Endothelial cell of umbilical vein (primary cell): Measurements from ENCODE around the gene PRIMPOL. TPM values are rescaled to one million over a fixed set of nuclear protein-coding genes. Genes with fewer than 3 reads are reported as not detected.

ENCODE experiments used
- BruUV-seq: library from RNA; stranded (reverse); fragments of 400-500 nt; replicated peaks from 2 replicates; lab custom pipeline; 2021; lab: Mats Ljungman, UMichigan
- CTCF ChIA-PET: fragments of 300-600, 350-600 bp; sonication (Branson Sonifier 250); formaldehyde crosslinking; loops from one replicate; lab custom pipeline; 2021; ENCODE audit warnings: antibody characterized with exemption, inconsistent platforms; lab: Charles Lee
- POLR2A ChIA-PET: fragments of 300-600, 350-600 bp; sonication (Branson Sonifier 250); formaldehyde crosslinking; loops from one replicate; lab custom pipeline; 2021; ENCODE audit warnings: antibody characterized with exemption, inconsistent platforms; lab: Charles Lee
- DNase-seq: peaks from one replicate; pipeline ENCODE4 v3.0.0-alpha.2; 2011; ENCODE audit warnings: low read depth, low spot score
- FAIRE-seq: peaks from 2 replicates; lab custom pipeline; 2011; peaks lifted over from hg19 to GRCh38; lab: Jason Lieb, UNC
- H2AFZ ChIP-seq: 2 replicates; pipeline ENCODE4 v1.6.0; 2012; ENCODE audit warnings: low read depth, low read length, control low read depth, inconsistent platforms
- H3K27ac ChIP-seq: 2 replicates; pipeline ENCODE4 v1.5.1; 2011; ENCODE audit warnings: low read depth, mild to moderate bottlenecking, control low read depth, low read length, moderate library complexity; ENCODE audit not compliant: insufficient read depth
- H3K27me3 ChIP-seq, 2 experiments: 2 replicates each; pipeline versions ENCODE4 v1.6.0 to v1.6.1; 2011; ENCODE audit warnings: low read length in 2 of 2, mixed read lengths in 1 of 2; ENCODE audit not compliant: control insufficient read depth in 2 of 2, insufficient read depth in 2 of 2
- H3K36me3 ChIP-seq, 2 experiments: 2 replicates in 1 of 2; 3 replicates in 1 of 2; pipeline ENCODE4 v1.5.1; 2011; ENCODE audit warnings: low read length in 2 of 2, mild to moderate bottlenecking in 1 of 2, moderate library complexity in 1 of 2; ENCODE audit not compliant: control insufficient read depth in 2 of 2, insufficient read depth in 2 of 2; ENCODE audit errors: extremely low read depth in 1 of 2
- H3K4me1 ChIP-seq: 3 replicates; pipeline ENCODE4 v1.5.1; 2011; ENCODE audit warnings: mild to moderate bottlenecking, low read length; ENCODE audit not compliant: control insufficient read depth, insufficient read depth; ENCODE audit errors: extremely low read depth
- H3K4me2 ChIP-seq: 2 replicates; pipeline ENCODE4 v1.6.1; 2011; ENCODE audit warnings: low read length, control low read depth, mixed read lengths; ENCODE audit not compliant: insufficient read depth
- H3K4me3 ChIP-seq, 3 experiments: fragments of 200-600 bp in 1 of 3; sonication (generic), shearing (Covaris generic) in 1 of 3; replicated peaks in 1 of 3; 2 replicates each; pipeline ENCODE4 v1.5.1; 2011 to 2016; ENCODE audit warnings: control low read depth in 3 of 3, low read length in 3 of 3, mild to moderate bottlenecking in 2 of 3, inconsistent platforms in 1 of 3, low read depth in 1 of 3, moderate library complexity in 1 of 3; ENCODE audit not compliant: insufficient read depth in 1 of 3
- H3K79me2 ChIP-seq: 2 replicates; pipeline ENCODE4 v1.6.0; 2012; ENCODE audit warnings: low read length, inconsistent platforms; ENCODE audit not compliant: control insufficient read depth, insufficient read depth
- H3K9ac ChIP-seq: replicated peaks from 2 replicates; pipeline ENCODE3; 2011; ENCODE audit warnings: low read length, control low read depth; ENCODE audit not compliant: insufficient read depth; ENCODE audit errors: extremely low read depth
- H3K9me1 ChIP-seq: replicated peaks from 3 replicates; pipeline ENCODE4 v1.6.0; 2011; ENCODE audit warnings: mild to moderate bottlenecking, low read length; ENCODE audit not compliant: control insufficient read depth, insufficient read depth; ENCODE audit errors: extremely low read depth
- H3K9me3 ChIP-seq: replicated peaks from 2 replicates; pipeline ENCODE4 v1.5.1; 2012; ENCODE audit warnings: low read length, inconsistent platforms; ENCODE audit not compliant: control insufficient read depth, insufficient read depth
- H4K20me1 ChIP-seq: replicated peaks from 2 replicates; pipeline ENCODE3; 2011; ENCODE audit warnings: mild to moderate bottlenecking, low read length; ENCODE audit not compliant: control insufficient read depth, insufficient read depth; ENCODE audit errors: extremely low read depth
- EZH2 ChIP-seq: IDR thresholded peaks from 2 replicates; pipeline ENCODE4 v1.6.1; 2012; ENCODE audit warnings: borderline replicate concordance, low read depth, mild to moderate bottlenecking, moderate library complexity, low read length, inconsistent platforms; ENCODE audit not compliant: severe bottlenecking
- FOS ChIP-seq: IDR thresholded peaks from 2 replicates; pipeline ENCODE4 v1.6.1; 2011; ENCODE audit warnings: mild to moderate bottlenecking, low read length, moderate library complexity, borderline replicate concordance; ENCODE audit not compliant: insufficient read depth
- GATA2 ChIP-seq: IDR thresholded peaks from 2 replicates; pipeline ENCODE4 v1.7.0; 2011; ENCODE audit warnings: low read depth, mild to moderate bottlenecking, moderate library complexity, mixed read lengths, low read length; ENCODE audit not compliant: insufficient read length, insufficient read depth
- JUN ChIP-seq: IDR thresholded peaks from 2 replicates; pipeline ENCODE4 v1.6.1; 2011; ENCODE audit warnings: borderline replicate concordance, low read depth; ENCODE audit not compliant: insufficient read length, insufficient read depth
- POLR2A ChIP-seq: IDR thresholded peaks from 2 replicates; pipeline ENCODE4 v1.6.1; 2012; ENCODE audit warnings: low read depth, mild to moderate bottlenecking, control low read depth, low read length
- POLR2AphosphoS5 ChIP-seq: IDR thresholded peaks from 2 replicates; pipeline ENCODE4 v1.6.1; 2012; ENCODE audit warnings: low read depth, mild to moderate bottlenecking, control low read depth, low read length, moderate library complexity; ENCODE audit not compliant: insufficient read depth
- dilution Hi-C: fragments of 300-500 bp; cut with MboI; formaldehyde crosslinking; loops from one replicate; pipeline ENCODE4 v1.15.0; 2019; ENCODE audit warnings: low sequenced_read_pairs; ENCODE audit not compliant: extremely low pct_ligation_motif_present
- intact Hi-C: fragments of 100-400 bp; cut with micrococcal nuclease; formaldehyde crosslinking; loops from one replicate; pipeline ENCODE4 v1.10.0; 2022
- polyA plus RNA-seq, 4 experiments: library from polyadenylated mRNA; depleted of rRNA in 3 of 4; stranded (reverse) in 3 of 4; unstranded in 1 of 4; fragments of >200 nt; gene quantifications; 2 replicates each; pipeline versions ENCODE4 v1.2.1 to v1.2.3, GENCODE V29; 2011 to 2012; ENCODE audit warnings: missing spikeins in 1 of 4
- total RNA-seq: library from RNA; stranded (reverse); gene quantifications from 2 replicates; pipeline ENCODE4 v1.2.3, GENCODE V29; 2021

Gene PRIMPOL
- total and polyA plus RNA-seq, 2 donors (not counting 3 experiments of a cell fraction or from before 2014, with no cell fraction given), result 5.9 to 11.1 TPM

GRCh38 chr4:184617600-184618196 is 31.8 kb upstream of the PRIMPOL start:
- Histone ChIP-seq H3K4me2 (no peak overlapping the region), H3K27ac (no peak overlapping the region), H3K9me1 (no peaks in the 10 kb centered on the region), H3K27me3 (no peaks in the 10 kb centered on the region), H3K4me1 (no peaks in the 10 kb centered on the region), H3K9me3 (no peaks in the 10 kb centered on the region), H3K79me2 (no peaks in the 10 kb centered on the region), H3K36me3 (no peaks in the 10 kb centered on the region), H3K9ac (no peak overlapping the region), H3K4me3 (no peak overlapping the region), H4K20me1 (no peaks in the 10 kb centered on the region), H2AFZ (no peak overlapping the region)
- ChIA-PET POLR2A (no interaction called here), CTCF (interaction anchor here (1.7 kb wide), 1 partner anchor 16 kb away, joined by 3 read pairs; no protein-coding TSS in a partner anchor)
- intact Hi-C loops (no loop called here), dilution Hi-C loops (no loop called here)
- FAIRE-seq (no peak), DNase-seq (no peak)
- TF ChIP-seq POLR2A, result no peak
- no peak for TF ChIP-seq GATA2
- no peak for TF ChIP-seq FOS
- TF ChIP-seq EZH2, result no peak
- no peak for TF ChIP-seq POLR2AphosphoS5
- no TSS peak for BruUV-seq

GRCh38 chr4:184620212-184620867 is 29.2 kb upstream of the PRIMPOL start:
- no peaks in the 10 kb centered on the region for H3K4me1 ChIP-seq
- H3K4me2 ChIP-seq, result no peak overlapping the region

More at GRCh38 chr4:184620212-184620867, 29.2 kb upstream of the PRIMPOL start:
- no peaks in the 10 kb centered on the region for H3K79me2 ChIP-seq
- no peak overlapping the region for H2AFZ ChIP-seq
- FAIRE-seq (no peak), DNase-seq (no peak)
- no peaks in the 10 kb centered on the region for H3K9me1 ChIP-seq
- H3K9ac ChIP-seq, result no peak overlapping the region
- no peak overlapping the region for H3K27ac ChIP-seq
- H3K36me3 ChIP-seq, result no peaks in the 10 kb centered on the region
- intact Hi-C loops, result no loop called here
- H3K9me3 ChIP-seq, result no peaks in the 10 kb centered on the region
- no peak overlapping the region for H3K4me3 ChIP-seq
- CTCF ChIA-PET, result interaction anchor here (0.6 kb wide), 1 partner anchor 126 kb away, joined by 3 read pairs; no protein-coding TSS in a partner anchor
- TF ChIP-seq POLR2AphosphoS5, result no peak
- TF ChIP-seq GATA2, result no peak
- no peak for TF ChIP-seq JUN
- no peak for TF ChIP-seq POLR2A
- no peak for TF ChIP-seq FOS
- BruUV-seq, result no TSS peak
- POLR2A ChIA-PET, result no interaction called here
- H4K20me1 ChIP-seq, result no peaks in the 10 kb centered on the region
- H3K27me3 ChIP-seq, result no peaks in the 10 kb centered on the region
- dilution Hi-C loops, result no loop called here
